GM20431 (cell line): ENCODE results near the gene ADGRD2.

Experiments
- in situ Hi-C: fragments of 300-500 bp; cut with MseI, MboI; formaldehyde crosslinking; loops from one replicate; pipeline ENCODE4 v1.15.0; 2020; ENCODE audit warnings: low sequenced_read_pairs; ENCODE audit not compliant: unreplicated experiment

The ADGRD2 gene

DNA sequence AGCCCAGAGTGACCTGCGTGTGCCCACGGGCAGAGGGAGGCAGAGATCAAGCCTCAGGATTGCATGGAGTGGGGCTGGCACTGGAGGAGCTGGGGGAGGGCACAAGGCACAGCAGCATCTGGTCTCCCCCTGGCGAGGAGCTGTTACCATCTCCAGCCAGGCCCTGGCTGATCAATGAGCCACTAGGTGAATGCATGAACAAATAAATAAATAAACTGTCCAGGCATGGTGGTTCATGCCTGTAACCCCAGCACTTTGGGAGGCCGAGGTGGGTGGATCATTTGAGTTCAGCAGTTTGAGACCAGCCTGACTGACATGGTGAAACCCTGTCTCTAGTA is 20.8 kb upstream of the ADGRD2 start:
- in situ Hi-C loops: no loop called here

DNA sequence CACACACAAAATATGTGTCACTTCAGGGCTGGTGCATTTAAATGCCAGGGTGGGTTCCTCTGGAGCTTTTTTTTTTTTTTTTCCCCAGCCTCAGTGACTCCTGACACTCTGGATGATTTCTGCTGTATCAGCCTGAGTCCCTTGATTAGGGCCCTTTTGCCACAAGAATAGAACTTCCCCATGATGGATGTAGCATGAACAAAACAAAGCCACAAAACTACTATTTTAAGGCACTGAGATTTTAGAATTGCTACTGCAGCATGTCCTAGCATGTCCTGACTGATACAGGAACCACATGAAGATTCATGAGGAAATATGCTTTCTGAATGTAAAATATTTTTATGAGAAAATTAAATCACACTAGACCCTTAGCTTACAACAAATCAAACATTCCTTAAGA is 13.9 kb upstream of the ADGRD2 start:
- in situ Hi-C loops: no loop called here

DNA sequence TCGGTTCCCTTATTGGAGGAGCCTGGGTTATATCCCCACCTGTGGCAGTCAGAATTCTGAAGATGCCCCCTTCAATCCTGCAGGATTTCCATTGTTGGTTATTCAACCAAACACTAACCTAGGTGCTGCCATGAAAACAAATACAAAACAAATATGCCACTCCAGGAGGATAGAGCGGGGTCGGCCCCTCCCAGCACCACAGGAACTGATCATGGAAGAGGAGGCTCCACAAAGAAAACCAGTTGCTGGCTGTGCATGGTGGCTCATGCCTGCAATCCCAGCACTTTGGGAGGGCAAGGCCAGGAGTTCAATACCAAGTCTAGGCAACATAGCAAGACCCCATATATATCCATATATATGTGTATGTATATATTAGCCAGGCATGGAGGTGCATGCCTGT is 13.2 kb upstream of the ADGRD2 start:
- in situ Hi-C loops: no loop called here

DNA sequence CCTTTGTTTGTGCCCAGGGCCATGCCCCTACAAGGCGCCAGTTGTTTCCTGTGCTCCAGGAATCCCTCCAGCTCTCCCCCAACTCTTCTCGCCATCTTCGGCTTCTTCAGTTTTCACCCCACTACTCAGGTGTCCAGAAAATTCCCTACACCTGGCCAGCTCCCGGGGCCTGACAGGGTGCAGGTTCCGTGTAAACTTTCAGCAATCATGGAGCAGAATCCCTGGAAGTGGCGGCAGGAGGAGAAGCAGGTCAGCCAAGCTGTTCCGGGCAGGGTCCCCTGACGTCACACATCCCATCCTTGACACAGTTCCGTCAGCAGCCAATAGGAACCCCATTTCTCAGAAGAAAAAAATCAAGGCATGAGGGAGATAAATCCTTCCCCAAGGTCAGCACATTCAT is 12.2 kb upstream of the ADGRD2 start:
- in situ Hi-C loops: no loop called here

GRCh38 chr9:124439086-124439485 is 11.2 kb upstream of the ADGRD2 start:
- in situ Hi-C loops: no loop called here

DNA sequence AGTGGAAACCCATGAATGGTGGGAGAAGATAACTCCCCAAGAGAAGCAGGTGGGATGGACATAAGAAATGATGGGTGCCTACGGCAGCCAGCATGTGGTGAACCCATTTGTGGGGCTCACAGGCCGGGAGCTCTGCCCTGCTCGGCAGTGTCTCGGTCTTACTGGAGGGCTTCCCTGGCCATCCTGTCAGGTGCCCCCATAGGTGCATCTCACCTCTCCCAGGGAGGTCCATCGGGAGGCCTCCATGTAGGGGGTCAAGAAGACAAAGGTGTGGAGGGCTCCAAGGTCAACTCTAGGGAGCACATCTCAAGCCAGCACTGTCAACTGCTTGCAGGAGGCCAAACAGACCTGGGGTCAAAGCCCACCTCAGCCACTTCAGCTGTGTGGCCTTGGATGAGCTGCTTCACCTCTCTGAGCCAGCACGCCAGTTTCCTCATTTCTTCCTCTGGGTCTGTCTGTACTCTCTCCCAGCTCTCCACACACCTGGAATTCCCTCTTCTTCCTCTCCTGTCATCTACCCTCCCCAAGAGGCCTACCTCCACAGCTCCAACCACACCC is 10.5 kb upstream of the ADGRD2 start:
- in situ Hi-C loops: no loop called here

- in situ Hi-C loops: no loop called here
Observed at GRCh38 chr9:124440786-124441185, 9.5 kb upstream of the ADGRD2 start.

DNA sequence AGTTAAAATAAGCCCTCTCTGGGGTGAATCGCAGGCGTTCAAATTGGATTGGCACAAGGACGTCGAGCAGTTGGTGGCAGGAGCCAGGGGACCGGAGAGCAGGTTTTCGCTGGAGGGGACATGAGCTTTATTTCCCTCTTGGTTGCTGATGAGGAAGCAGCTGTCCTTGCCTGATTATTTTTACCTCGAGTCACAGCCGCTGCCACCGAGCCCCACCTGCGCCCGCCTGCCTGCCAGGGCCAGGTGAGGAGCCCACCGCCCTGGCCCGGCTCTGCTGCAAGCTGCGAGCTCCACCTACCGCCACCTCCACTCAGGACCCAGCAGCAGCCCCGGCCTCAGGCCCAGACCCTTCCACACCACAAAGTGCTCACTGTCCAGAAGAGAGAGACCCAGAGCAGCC is 9.0 kb upstream of the ADGRD2 start:
- in situ Hi-C loops: no loop called here

- in situ Hi-C loops: no loop called here
Observed at GRCh38 chr9:124442379-124442778, 7.9 kb upstream of the ADGRD2 start.

DNA sequence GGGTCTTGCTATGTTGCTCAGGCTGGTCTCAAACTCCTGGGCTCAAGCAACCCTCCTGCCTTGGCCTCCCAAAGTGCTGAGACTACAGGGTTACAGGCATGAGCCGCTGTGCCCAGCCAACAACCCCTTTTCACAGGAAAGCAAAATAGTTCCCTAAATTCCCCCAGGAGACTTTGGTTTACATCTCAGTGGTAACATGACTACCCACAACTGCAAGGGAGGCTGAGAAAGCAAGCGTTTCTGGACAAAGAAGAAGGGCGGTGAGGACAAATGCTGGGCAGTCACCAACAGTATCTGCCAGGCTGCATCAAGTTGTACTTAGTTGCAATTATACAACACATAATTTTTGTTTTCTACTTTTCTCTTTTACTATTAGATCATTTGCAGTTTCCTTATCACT is 7.4 kb upstream of the ADGRD2 start:
- in situ Hi-C loops: no loop called here

DNA sequence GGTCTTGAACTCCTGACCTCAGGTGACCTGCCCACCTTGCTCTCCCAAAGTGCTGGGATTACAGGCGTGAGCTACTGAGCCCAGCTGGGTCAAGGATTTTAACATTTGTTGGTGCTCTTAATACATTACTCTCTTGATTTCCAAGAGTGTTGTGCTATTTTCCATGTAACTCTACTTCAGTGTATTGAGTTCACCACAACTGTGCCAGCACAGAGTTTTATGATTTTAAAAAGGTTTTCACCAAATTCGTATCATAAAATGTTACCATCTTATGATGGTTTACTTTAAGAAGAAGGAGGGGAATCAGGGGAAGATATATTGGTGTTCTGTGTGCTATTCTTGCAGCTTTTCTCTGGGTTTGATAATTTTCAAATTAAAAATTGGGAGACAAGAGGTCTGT is 6.6 kb upstream of the ADGRD2 start:
- in situ Hi-C loops: no loop called here

GRCh38 chr9:124444166-124444565 is 6.1 kb upstream of the ADGRD2 start:
- in situ Hi-C loops: no loop called here

DNA sequence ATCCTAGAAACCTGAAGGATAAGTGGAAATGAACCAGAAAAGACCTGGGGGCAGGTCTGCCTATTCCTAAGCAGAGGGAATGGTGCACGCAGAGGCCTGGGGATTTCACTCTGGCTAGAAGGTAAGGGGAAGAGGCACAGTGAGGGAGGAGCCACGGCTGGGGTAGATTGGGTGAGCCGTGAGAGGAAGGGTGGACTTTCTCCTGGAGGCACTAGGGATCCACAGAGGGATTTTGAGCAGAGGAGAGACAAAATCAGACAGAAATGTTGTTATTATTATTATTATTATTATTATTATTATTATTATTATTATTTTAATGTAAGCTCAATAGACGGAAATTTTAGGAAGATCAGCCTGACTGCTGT is 3.0 kb upstream of the ADGRD2 start:
- in situ Hi-C loops: no loop called here

DNA sequence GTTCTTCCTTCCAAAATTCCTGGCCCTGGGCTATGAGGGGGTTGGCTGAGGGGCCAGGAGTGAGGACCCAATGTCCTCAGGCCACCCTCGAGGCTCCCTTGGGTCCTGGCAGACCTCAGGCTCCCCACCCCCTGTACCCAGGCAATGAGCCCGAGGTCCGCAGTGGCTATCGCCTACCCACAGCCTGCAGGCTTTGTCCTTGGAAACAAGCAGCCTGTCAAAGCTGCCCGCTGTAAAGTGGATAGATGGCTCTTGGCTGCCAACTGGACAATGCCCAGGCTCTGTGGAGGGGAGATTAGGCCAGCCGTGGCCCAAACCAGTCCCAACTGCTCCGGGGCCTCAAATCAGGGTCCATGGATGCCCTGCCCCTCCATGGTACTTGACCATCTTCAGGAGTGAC is 2.2 kb upstream of the ADGRD2 start:
- in situ Hi-C loops: no loop called here

DNA sequence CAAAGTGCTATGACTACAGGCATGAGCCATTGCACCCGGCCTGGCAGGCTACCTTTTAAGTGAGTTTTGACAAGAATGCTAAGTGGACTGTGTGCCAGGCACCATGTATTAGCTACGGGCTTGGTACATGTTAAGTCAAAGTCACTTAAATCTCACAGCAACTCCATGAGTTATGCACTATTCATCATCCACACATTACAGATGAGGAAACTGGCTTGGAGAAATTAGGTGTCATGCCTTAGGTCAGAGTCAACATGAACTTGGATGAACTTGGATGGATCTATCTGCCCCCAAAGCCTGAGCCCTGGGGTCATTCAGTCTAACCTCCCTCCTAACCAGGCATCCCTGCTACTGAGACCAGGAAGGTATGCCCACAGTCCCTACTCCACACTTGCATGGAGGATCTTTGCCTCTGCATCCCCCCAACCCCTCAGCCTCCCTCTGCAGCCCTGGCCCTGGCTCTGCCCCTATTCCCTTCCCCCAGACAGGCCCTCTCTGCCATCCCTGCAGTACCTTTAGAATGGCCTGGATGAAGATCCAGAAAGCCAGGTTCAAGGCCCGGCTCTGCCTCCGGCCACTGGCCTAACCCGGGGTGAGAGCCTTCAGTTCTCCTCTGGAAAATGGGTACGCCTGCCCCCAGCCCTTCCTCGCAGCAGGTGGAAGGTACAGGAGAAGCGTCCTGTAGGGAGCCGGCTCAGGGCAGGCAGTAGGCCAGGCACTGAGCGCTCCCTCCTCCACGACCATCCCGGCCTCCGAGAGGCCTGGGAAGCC is 685 bp upstream of the ADGRD2 start:
- in situ Hi-C loops: no loop called here

DNA sequence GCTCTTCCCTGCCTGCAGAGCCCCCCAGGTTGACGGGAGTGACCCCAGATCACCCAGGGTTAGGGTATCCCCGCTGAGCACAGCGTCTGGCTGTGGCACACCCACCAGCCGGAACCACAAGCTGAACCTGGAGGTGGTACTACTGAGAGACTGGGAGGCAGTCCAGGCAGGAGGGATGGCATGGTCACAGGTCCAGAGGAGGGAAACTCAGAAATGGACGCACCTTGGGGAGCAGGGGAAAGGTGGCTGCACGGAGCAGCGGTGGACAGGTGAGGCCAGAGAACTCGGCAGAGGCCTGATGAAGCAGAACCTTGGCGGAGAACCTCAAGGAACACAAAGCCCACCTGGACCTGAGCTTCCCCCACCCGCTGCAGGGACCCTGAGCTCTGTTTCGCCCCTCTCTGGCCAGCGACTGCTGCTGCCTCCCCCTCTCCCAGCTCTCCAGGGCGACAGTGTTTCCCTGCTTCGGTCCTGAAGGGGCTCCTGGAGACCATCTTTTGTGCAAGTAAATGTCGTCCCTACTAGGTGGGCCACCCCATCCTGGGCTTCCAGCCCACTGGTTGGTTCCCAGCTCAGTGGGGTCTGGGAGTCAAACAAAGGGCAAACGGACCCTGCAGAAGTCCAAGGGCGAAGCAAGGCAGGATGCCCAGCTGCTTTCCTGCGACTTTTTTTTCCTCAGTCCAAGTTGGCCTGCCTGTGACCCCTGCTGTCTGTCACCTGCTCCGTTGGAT is 845 bp downstream of the ADGRD2 start:
- in situ Hi-C loops: no loop called here

DNA sequence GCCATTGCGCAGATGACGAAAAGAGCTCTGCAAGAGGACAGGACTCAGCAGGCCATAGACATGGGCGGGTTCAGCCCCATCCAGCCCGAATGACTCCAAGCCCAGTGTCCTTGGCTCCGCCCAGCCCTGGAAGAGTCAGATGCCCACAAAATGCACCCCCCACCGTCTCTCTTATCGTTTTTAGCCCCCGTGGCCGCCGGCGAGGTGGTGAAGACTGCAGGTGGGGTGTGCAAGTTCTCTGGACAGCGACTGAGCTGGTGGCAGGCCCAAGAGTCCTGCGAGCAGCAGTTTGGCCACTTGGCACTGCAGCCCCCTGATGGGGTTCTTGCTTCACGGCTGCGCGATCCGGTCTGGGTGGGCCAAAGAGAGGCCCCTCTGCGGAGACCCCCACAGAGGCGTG is 2.1 kb downstream of the ADGRD2 start:
- in situ Hi-C loops: no loop called here

GRCh38 chr9:124452841-124453585 is 2.8 kb downstream of the ADGRD2 start:
- in situ Hi-C loops: no loop called here

GRCh38 chr9:124453586-124454191 is 3.4 kb downstream of the ADGRD2 start:
- in situ Hi-C loops: no loop called here

DNA sequence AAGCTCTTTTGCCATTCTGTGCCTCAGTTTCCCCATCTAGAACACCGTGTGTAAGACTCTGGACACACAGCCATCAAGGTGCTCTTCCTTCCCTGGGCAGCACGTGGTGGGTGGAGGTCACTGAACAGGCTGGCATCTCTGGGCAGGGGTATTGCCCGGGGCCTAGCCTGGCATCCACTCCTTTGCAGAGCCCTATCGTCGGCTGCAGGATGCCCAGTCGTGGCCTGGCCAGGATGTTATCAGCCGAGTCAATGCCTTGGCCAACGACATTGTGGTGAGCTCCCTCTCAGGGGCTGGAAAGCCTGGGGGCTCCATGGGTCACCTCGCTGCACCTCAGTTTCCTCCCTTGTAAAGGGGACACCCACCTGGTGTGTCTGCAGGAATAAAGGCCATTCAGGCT is 4.0 kb downstream of the ADGRD2 start:
- in situ Hi-C loops: no loop called here
